Sigmoid colon (tissue), 3 donors: ENCODE data around the gene ATXN7L2.

Experiments used
- CTCF ChIP-seq, 4 experiments: fragments of 450-650 bp in 3 of 4; fragments of 200-600 bp in 1 of 4; IDR thresholded peaks; one replicate each; pipeline ENCODE4 v1.5.1; 2016 to 2019; ENCODE audit warnings: antibody characterized with exemption in 4 of 4, mild to moderate bottlenecking in 3 of 4, moderate library complexity in 2 of 4
- POLR2A ChIP-seq, 2 donors: fragments of 450-650 bp; IDR thresholded peaks; one replicate each; pipeline ENCODE4 v1.6.1; 2016; ENCODE audit warnings: antibody characterized with exemption in 2 of 2, mild to moderate bottlenecking in 2 of 2, moderate library complexity in 2 of 2

DNA sequence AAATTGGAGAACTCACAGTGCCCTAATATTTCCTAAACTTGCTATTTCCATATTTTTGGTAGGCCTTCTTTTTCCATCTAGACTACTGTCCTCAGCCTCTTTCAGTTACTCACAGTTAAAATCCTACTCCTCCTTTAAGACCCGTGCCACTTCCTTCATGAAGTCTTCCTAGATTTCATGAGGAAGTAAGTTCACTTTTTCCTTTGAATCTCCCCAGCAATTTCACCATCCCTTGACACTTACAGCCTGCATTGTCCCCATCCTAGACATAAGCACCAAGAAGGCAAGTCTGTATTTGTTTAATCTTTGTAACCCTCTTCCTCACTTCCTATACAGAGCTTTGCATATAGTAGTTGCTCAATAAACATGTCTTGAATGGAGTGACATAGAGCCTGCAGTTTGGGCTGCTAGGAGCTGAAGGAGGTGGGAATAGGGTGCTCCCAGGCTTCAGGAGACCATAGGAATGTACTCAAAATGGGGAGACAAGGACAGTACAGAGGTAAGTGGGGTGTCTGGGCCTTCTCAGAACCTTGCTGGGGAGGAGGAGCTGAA lies 50.7 kb downstream of the ATXN7L2 start:
- TF ChIP-seq POLR2A (IDR thresholded peaks at IDR 0.05) (no peak), CTCF (IDR thresholded peaks at IDR 0.05) (no peak)
